ENCODE data around the gene GNB1. TPM values are rescaled to one million over a fixed set of nuclear protein-coding genes. Genes with fewer than 3 reads are reported as not detected.

Gene GNB1
- polyA plus RNA-seq, 1 of the 3 experiments (the other 2 are of a cell fraction), result 355 TPM

GRCh38 chr1:1832820-1833219 lies 58.1 kb downstream of the GNB1 start (continued):
- TF ChIP-seq, protein P1, sequence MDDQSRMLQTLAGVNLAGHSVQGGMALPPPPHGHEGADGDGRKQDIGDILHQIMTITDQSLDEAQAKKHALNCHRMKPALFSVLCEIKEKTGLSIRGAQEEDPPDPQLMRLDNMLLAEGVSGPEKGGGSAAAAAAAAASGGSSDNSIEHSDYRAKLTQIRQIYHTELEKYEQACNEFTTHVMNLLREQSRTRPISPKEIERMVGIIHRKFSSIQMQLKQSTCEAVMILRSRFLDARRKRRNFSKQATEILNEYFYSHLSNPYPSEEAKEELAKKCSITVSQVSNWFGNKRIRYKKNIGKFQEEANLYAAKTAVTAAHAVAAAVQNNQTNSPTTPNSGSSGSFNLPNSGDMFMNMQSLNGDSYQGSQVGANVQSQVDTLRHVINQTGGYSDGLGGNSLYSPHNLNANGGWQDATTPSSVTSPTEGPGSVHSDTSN (IDR thresholded peaks at IDR 0.05), result no peak
- TF ChIP-seq IRF3 (IDR thresholded peaks at IDR 0.05; ENCODE audit: low read depth, low read length) (no peak), RCOR1 (IDR thresholded peaks at IDR 0.05; ENCODE audit: low read length) (no peak), MXI1 (IDR thresholded peaks at IDR 0.05; ENCODE audit: low read depth, low read length) (peak; percentile 96), RAD21 (IDR thresholded peaks at IDR 0.05; ENCODE audit: low read length) (no peak), REST (IDR thresholded peaks at IDR 0.05; ENCODE audit: low read depth, low read length) (no peak), TAF1 (IDR thresholded peaks at IDR 0.05; ENCODE audit: borderline replicate concordance, low read depth, low read length) (no peak), JUND (IDR thresholded peaks at IDR 0.05) (no peak), RXRA (IDR thresholded peaks at IDR 0.05; ENCODE audit: borderline replicate concordance, low read depth) (no peak), POLR2AphosphoS5 (IDR thresholded peaks at IDR 0.05; ENCODE audit: low read depth, low read length) (no peak), GATA2 (CRISPR knock-in tag; IDR thresholded peaks at IDR 0.05) (peak; percentile 65), EP300 (IDR thresholded peaks at IDR 0.05; ENCODE audit: borderline replicate concordance in 1 of 2, low read depth in 1 of 2, low read length in 1 of 2) (peak in 1 of 2 experiments; percentile 70; a peak in 1 of 4 replicates), CHD2 (IDR thresholded peaks at IDR 0.05; ENCODE audit: low read length, partially characterized antibody) (no peak), YY1 (IDR thresholded peaks at IDR 0.05; ENCODE audit: low read depth) (no peak), MEF2A (IDR thresholded peaks at IDR 0.05; ENCODE audit: borderline replicate concordance, low read depth) (no peak), TEAD4 (IDR thresholded peaks at IDR 0.05; ENCODE audit: borderline replicate concordance, insufficient read depth) (no peak), NFIC (IDR thresholded peaks at IDR 0.05; ENCODE audit: borderline replicate concordance) (no peak)
